Progenitor cell of endocrine pancreas (in vitro differentiated cells): Measurements from ENCODE around the gene SMPD3. TPM values are rescaled to one million over a fixed set of nuclear protein-coding genes. Genes with fewer than 3 reads are reported as not detected.

Source experiments
- DNase-seq: peaks from one replicate; pipeline ENCODE4 v3.0.0; 2021; ENCODE audit warnings: low spot score; ENCODE audit not compliant: unreplicated experiment
- H3K27ac Mint-ChIP-seq: 2 replicates; pipeline ENCODE4 v1.8.0; 2021; ENCODE audit warnings: mild to moderate bottlenecking, moderate library complexity, mixed read lengths
- H3K27me3 Mint-ChIP-seq: 2 replicates; pipeline ENCODE4 v1.8.0; 2021; ENCODE audit warnings: mixed read lengths
- H3K36me3 Mint-ChIP-seq: 2 replicates; pipeline ENCODE4 v1.8.0; 2022; ENCODE audit warnings: mixed read lengths; ENCODE audit not compliant: insufficient read depth
- H3K4me1 Mint-ChIP-seq: 2 replicates; pipeline ENCODE4 v1.8.0; 2021; ENCODE audit warnings: low read depth, mixed read lengths
- H3K4me3 Mint-ChIP-seq: 2 replicates; pipeline ENCODE4 v1.8.0; 2021; ENCODE audit warnings: low read depth, mild to moderate bottlenecking, moderate library complexity, mixed read lengths
- H3K9me3 Mint-ChIP-seq: 2 replicates; pipeline ENCODE4 v1.8.0; 2021; ENCODE audit warnings: low read depth, mixed read lengths
- total RNA-seq: library from RNA; stranded (reverse); gene quantifications from 2 replicates; pipeline ENCODE4 v1.2.1, GENCODE V29; 2021
- TF ChIP-seq, protein P1 (sequence below): fragments of 200-600 bp; sonication (generic); IDR thresholded peaks from one replicate; pipeline ENCODE4 v1.5.0; 2021; ENCODE audit warnings: antibody characterized with exemption, mild to moderate bottlenecking; ENCODE audit not compliant: unreplicated experiment

The SMPD3 gene
- total RNA-seq, 1 donor from 2014 or later = 1.7 TPM

DNA sequence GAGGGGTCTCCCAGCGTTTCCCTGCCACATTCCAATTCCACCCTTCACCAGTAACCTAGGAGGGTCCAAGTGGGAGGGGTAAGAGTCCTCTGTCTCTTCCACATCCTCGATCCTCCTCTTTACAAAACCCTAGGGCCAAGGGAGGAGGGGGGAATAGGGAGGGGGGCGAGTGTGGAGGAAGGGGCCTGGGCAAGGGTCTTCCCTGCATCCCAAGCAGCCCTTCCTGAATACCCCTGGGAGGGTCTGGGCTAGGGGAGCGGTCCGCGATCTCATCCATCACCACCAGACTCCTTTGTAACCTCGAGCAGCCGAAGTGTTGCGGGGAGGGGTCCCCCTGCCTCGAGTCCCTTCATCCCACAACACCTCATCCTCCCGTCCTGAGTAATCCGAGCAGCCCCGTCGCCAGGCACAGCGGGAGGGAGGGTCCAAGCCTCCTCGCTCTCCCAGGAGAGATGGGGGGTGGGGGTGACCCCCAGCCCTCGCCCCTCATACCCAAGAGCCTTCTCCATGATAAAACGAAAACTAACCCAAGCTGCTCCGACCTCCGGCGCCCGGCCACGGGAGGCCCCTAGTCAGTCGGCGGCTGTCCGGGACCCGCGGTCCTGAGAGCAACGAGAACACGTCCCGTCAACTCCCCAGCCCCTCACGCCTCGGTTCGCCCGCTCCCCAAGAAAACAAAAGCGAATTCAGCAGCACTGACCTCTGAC, 502 bp downstream of the SMPD3 start:
- H3K27me3 Mint-ChIP-seq = peaks cover 25% of the 10 kb centered on the region
- H3K36me3 Mint-ChIP-seq = no peaks in the 10 kb centered on the region
- H3K4me1 Mint-ChIP-seq = peaks cover 10% of the 10 kb centered on the region
- peak overlapping the region; percentile 57 for H3K4me3 Mint-ChIP-seq
- H3K27ac Mint-ChIP-seq = no peak overlapping the region
- no peak for DNase-seq
- TF ChIP-seq, protein P1, sequence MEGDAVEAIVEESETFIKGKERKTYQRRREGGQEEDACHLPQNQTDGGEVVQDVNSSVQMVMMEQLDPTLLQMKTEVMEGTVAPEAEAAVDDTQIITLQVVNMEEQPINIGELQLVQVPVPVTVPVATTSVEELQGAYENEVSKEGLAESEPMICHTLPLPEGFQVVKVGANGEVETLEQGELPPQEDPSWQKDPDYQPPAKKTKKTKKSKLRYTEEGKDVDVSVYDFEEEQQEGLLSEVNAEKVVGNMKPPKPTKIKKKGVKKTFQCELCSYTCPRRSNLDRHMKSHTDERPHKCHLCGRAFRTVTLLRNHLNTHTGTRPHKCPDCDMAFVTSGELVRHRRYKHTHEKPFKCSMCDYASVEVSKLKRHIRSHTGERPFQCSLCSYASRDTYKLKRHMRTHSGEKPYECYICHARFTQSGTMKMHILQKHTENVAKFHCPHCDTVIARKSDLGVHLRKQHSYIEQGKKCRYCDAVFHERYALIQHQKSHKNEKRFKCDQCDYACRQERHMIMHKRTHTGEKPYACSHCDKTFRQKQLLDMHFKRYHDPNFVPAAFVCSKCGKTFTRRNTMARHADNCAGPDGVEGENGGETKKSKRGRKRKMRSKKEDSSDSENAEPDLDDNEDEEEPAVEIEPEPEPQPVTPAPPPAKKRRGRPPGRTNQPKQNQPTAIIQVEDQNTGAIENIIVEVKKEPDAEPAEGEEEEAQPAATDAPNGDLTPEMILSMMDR = no peak
- H3K9me3 Mint-ChIP-seq = no peaks in the 10 kb centered on the region

DNA sequence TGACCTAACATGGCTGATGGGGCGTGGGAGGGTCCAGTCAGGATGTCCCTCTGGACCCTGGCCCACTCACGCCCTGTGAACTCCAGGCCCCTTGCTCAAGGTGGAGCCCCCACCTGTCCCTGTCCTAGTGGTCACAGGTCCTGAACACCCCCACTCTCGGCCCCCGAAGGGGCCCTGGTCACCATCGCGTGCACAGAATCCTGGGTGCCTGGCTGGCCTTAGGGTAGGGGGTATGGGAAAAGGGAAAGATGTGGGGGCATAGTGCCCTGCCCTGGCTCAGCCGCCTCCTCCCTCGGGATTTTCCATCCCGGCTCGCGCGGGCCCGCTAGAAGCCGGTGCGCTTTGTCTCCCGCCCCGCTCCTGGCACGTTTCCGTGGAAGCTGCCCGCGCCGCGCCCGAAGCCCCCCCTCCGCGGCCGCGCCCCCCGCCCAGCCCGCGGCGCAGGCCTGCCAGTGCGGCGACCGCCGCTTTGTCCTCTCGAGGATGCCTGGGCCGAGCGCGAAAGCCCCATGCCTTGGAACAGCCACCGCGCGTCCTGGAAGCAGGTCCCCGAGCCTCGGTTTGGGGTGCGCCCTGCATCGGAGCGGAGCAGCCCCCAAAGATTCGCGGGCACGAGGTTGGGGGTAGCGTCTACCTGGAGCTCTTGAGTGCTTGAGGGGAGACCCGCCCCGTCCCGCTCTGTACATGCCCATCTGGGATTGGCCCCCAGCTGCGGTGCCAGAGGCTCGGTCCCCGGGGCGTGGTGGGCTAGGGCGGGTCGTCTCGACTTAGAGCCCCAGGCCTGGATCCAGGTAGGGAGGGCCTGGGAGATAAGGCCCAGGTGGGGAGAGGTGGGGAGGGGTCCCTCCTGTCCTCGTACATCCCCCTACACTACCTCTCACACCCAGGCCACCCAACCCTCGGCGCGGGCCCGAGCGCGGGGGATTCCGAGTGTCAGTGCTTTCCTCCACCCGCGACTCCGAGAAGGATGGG, 1.3 kb downstream of the SMPD3 start:
- H3K27me3 Mint-ChIP-seq = peaks cover 29% of the 10 kb centered on the region
- no peaks in the 10 kb centered on the region for H3K36me3 Mint-ChIP-seq
- peaks cover 10% of the 10 kb centered on the region for H3K4me1 Mint-ChIP-seq
- TF ChIP-seq, protein P1 = no peak
- no peak for DNase-seq
- H3K27ac Mint-ChIP-seq = no peak overlapping the region
- no peaks in the 10 kb centered on the region for H3K9me3 Mint-ChIP-seq
- H3K4me3 Mint-ChIP-seq = no peak overlapping the region

DNA sequence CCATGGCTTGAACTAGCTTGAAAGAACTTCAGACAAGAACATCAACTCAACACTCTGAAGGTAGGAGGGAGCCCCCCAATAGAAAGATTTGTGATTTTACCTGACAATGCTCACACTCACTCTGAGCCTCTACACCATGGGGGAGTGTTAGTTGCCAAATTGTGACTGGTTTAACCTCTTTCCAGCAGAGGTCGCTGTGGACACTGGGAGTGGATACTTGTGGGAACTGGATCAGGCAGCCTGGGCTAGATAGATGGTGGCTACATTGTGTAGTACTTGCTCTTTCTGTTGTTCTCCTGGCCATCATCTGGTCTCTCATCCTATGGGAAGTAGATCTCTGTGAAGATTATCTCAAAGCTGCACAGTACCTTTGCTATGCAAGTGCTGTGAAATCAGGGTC, 2.9 kb downstream of the SMPD3 start:
- peaks cover 10% of the 10 kb centered on the region for H3K4me1 Mint-ChIP-seq
- H3K36me3 Mint-ChIP-seq = no peaks in the 10 kb centered on the region
- TF ChIP-seq, protein P1 = peak; percentile 49
- no peak overlapping the region for H3K4me3 Mint-ChIP-seq
- H3K9me3 Mint-ChIP-seq = no peaks in the 10 kb centered on the region
- H3K27me3 Mint-ChIP-seq = peaks cover 29% of the 10 kb centered on the region
- peak; percentile 17 for DNase-seq
- no peak overlapping the region for H3K27ac Mint-ChIP-seq

DNA sequence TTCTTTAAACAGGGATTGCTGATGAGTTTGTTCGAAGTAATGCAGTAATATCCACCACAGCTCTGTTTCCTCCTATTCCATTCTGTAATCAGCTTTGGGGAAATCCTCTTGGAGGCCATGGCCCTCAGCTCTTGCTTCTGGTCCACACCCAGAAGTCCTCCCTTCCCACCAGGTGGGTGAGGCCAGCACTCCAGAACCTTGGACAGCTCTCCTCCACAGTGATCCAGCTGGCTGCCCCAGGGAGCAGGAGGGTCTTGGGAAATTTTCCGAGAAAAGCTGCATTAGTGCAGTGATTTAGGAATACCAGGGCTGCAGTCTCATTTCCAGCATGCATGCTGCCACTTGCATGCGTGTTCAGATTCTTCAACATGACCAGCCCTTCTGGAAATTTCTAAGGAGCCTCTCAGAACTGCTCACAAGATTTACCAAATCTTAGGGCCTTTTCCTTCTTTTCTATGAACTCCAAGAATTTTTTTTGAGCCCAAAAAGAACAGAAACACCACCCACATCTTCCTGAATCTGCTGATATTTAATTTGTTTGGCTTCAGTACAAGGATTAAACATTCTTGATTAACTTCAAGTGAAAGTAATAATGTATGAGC, 4.2 kb downstream of the SMPD3 start:
- Mint-ChIP-seq H3K9me3 (no peaks in the 10 kb centered on the region), H3K4me1 (peaks cover 8% of the 10 kb centered on the region), H3K27ac (no peak overlapping the region), H3K4me3 (no peak overlapping the region), H3K27me3 (peaks cover 38% of the 10 kb centered on the region), H3K36me3 (no peaks in the 10 kb centered on the region)
- peak; percentile 70 for DNase-seq
- TF ChIP-seq, protein P1 = no peak

DNA sequence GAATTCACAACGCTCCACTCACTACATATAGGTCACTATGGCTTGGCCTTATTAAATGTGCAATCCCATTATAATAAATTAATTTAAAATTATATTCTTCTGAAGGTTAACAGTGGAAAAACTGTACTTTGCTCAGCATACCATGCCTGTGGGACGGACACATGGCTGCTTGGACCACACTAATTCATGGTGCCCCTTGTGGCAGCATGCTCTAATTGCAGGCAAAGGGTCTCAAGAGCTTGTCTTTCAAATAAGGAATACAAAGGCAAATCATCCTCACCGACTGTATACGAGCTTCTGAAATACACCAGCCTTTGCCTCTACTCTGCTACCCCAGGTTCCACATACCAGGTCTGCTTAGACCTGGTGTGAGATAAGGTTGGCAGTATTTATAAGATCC, 11.7 kb downstream of the SMPD3 start:
- TF ChIP-seq, protein P1 = peak; percentile 35
- Mint-ChIP-seq H3K36me3 (no peaks in the 10 kb centered on the region), H3K27me3 (peaks cover 15% of the 10 kb centered on the region), H3K4me1 (peaks cover 4% of the 10 kb centered on the region), H3K9me3 (peaks cover 4% of the 10 kb centered on the region), H3K4me3 (no peak overlapping the region), H3K27ac (no peak overlapping the region)
- DNase-seq = no peak
